DMS53 treated with DMSO at 0.1 percent for 48 hours (cell line): ENCODE measurements around the gene ADGRE1.

ENCODE experiments used
- DNase-seq: peaks from one replicate; lab custom pipeline; 2025; ENCODE audit not compliant: unreplicated experiment; lab: John Stamatoyannopoulos, UW

Gene ADGRE1

DNA sequence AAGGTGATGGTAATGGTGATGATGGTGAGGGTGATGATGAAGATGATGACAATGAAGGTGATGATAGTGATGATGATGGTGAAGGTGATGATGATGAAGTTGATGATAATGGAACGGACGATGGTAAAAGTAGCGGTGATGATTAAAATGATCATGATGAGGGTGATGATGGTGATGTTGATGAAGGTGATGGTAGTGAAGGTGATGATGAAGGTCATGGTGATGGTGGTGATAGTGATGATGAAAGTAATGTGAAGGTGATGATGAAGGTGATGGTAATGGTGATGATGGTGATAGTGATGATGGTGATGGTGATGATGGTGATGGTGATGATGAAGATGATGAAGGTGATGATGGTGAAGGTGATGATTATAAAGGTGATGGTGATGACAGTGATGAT lies 67.7 kb downstream of the ADGRE1 start:
- DNase-seq = no peak

DNA sequence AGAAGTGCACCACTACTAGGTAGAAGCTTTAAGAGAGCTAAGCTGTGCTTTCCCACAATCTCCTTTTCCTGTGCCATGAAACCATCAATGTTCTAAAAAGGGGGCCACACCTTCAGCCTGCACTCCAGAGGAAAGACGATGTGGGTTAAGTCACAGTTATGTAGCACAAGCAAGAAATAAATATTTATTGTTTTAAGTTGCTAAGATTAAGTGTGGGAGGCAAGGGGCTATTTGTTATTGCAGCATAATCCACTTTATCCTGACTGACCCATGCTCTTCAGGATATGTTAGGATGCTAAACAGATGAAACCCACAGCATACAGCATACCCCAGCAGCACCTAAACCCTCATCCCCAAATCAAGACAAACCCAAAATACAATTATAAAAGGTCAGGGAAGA lies 69.2 kb downstream of the ADGRE1 start:
- DNase-seq = no peak

DNA sequence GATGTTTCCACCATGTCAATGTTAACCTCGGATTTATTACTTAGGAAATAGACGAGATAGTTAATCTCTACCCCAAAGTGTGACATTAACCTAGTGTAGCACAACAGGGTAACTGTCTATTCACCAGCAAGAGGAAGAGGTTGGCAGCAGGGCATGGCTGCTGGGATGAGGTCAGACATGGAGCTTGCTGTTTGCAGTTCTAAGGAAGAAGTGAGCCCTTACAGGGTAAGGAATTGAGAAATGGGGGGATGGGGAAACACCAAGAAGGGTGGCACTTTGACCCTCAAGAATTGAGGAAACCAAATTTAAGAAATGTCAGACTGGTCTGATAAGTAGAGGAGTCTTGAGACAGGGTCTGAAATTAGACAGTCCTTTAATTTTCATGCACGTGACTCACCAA lies 71.4 kb downstream of the ADGRE1 start:
- no peak for DNase-seq

DNA sequence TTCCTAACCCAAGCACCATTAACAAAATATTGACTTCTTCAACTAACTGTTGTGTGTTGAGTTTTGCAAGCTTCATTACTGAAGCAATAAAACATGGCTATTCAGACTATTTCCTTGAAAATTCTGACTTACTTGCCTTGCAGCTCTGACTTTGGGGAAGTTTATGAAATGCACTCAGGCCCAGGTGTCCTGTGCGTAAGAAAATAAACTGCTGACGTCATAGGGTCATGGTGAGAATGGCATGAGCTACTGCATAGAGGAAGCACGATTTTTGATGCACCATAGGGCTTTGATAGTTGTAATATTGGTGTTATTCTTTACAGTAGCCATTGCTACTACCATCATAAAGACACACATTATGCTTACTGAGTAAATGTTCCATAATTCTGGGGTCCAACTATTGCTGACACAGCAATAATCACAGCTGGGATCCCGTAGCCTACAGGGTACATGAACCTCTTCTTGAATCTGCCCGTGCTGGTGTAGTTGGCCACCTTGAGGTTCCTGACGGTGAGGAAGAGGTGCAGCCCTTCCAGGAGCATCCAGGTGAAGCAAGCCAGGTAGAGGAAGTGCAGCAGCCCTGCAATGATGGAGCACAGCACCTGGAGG lies 76.0 kb downstream of the ADGRE1 start:
- DNase-seq = no peak

DNA sequence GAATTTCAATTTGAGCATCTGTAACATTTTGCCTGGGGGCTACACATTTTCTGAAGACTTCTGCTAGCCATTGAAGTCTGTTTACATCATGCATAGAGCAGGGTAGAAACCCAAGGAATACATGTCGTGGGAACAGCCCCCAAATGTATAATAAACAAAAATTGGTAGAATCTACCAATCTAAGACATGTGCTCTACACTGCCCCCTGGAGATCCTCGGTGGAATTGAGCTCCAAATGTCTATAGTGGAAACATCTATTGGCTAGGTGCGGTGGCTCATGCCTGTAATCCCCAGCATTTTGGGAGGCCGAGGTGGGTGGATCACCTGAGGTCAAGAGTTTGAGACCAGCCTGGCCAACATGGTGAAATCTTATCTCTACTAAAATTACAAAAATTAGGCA lies 76.6 kb downstream of the ADGRE1 start:
- no peak for DNase-seq

DNA sequence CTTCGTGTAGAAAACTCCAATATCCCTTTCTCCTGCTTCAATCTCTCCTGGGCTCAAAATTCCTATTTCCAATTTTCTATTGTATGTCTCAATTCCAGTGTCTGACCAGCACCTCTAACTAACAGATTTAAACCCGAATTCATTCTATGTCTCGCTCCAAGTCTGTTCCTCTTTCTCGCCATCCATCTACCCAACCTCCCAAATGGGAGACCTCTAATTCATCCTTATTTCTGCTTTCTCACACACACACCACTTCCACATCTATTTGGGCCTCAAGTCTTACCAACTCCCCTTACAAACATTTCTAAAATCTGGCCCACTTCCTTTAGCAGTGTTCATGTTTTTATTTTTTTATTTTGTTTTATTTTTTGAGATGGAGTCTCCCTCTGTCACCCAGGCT lies 80.6 kb downstream of the ADGRE1 start:
- no peak for DNase-seq

DNA sequence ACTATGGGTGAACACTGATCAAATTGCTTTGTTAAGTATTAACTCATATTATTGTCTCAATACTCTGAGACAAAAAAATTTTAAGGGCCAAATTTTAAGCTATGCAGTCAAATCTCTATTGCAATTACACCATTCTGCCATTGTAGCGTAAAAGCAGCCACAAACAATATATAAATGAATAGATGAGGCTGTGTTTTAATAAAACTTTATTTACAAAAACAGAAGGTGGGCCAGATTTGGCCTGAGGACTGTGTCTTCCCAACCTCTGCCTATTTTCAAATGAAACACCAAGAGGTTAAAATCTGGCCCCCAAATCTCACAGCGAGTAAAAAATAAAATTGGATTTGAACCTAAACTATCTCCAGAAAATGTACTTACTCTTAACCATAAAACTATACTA lies 82.1 kb downstream of the ADGRE1 start:
- DNase-seq = no peak

DNA sequence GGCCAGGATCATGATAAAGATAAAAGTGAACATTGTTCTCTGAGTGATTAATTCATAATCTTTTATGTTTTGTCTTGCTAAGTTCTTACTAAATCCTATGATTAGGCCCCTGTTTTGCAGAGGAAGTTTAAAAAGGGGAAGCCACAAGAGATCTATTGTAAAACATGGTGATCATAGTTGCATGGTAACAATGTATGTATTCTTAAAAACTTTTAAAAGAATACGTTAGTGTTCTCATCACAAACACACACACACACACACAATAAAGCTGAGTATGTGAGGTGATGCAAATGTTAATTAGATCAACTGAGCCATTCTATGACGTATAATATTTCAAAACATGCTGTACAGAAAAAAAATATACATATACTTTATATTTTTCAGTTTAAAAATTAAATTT lies 82.6 kb downstream of the ADGRE1 start:
- DNase-seq = no peak

DNA sequence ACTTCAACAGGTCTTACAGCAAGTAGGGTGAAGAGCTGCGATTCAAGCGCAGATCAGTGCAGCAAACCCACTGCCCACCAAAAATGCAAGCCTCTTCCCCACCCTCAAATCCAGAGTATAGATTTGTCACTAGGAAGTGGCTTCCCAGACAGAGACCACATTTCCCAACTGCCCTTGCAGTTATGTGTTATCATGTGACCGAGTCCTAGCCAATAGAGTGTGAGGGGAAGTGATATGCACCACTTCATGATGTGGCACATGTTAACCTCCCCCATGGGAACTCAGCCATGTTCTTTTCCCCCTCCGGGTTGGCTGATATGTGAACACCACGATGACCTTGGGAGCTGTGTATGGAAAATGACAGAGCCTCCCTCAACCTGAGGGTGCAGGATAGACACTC lies 83.1 kb downstream of the ADGRE1 start:
- DNase-seq = no peak

DNA sequence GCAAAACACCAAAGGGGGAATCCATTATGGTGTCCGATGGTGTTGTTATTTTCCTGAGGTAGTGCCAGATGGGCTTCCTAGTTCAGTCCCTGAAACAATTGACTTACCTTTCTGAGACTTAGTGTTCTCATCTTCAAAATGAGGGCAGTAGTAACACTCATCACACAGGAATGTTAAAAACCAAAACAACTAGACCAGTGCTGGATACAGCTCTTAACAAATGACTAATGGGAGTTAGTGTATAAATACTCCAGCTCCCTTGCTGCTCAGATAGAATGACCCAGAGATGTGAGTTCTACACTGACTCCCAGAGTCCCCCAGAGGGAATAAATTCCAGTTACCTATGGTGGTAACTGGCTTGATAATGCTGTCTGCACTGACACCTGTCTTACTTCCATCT lies 84.0 kb downstream of the ADGRE1 start:
- no peak for DNase-seq

DNA sequence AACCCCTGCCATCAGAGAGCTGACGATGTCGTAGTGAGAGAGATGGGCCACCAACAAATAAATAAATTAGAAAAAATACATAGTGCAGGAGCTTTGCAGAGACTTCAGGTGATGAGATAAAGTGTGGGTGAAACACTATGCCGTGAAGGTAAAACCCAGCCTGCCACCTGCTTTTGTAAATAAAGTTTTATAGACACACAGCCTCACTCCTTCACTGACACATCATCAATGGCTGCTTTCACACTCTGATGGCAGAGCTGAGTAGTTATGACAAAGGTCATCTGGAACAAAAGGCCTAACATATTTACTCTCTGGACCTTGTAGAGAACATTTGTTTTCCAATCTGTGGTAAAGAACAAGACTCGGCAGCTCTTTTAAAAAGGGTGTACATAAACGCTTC lies 88.8 kb downstream of the ADGRE1 start:
- no peak for DNase-seq

DNA sequence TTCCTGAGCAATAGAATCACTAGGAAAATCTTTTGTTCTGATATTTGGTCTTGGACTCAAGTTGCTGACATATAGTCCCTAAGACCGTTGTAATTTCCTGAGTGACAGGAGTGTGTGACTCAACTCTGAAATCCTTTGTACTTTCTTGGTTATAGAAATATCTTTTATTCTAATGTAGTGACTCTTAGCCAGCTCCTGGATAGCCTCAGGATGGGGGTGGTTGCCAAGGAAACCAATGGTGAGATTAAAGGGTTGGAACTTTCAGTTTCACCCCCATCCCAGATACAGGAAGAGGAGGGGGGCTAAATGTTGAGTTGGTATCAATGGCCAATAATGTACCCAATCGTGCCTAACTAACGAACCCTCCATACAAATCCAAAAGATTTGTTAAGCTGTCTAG lies 92.0 kb downstream of the ADGRE1 start:
- no peak for DNase-seq

DNA sequence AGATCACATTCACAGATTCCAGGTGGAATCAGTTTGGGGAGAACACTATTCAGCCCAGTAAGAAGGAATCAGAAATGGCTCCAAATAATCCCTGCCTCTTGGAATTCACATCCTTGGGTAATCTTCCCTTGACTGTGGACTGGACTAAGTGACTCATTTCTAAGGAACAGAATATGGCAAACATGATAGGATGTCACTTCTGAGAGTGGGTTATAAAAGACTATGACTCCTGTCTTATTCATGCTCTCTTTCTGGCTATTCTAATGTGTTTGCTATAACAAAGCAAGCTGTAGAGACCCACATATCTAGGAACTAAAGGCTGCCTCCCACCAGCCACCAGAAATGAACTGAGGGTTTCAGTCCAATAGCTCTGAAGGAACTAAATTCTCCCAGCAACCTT lies 96.1 kb downstream of the ADGRE1 start:
- no peak for DNase-seq

DNA sequence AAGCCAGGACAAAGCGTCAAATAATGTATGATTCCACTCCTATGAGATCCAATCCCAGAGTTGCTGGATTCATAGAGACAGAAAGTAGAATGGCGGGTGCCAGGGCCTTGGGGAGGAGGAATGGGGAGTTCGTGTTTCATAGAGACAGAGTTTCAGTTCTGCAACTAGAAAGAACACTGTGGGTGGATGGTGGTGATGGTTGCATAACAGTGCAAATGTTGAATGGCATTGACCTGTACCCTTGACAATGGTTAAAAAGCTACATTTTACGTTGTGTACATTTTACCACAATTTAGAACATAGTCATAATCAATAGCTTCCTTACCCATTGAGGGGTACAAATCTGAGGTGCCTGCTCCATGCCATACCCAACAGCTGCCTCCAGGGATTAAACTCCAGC lies 100.5 kb downstream of the ADGRE1 start:
- DNase-seq = no peak

DNA sequence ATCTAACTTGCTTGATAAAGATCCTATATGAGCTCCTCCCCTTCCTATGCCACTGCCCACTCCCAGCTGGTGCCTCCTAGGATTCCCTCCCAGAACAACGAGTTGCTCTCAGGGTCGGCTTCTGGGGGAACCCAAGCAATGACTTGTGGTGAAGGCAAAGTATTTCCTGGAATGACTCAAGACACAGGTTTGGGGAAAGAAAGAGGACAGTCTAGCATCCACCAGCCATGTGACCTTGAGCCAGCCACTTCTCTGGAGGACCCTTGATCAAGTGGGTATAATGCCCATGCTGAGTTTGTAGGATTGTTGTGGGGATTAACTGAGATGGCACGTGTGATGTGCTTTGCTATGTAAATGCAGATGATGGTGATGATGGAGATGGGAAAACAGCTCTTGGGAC lies 100.9 kb downstream of the ADGRE1 start:
- DNase-seq = no peak
